HUES6 (cell line): ENCODE results near the gene SLC25A19.

Source experiments
- H3K27ac ChIP-seq: 2 replicates; pipeline ENCODE4 v1.7.0; 2013; ENCODE audit warnings: low read depth, mild to moderate bottlenecking, low read length, inconsistent platforms
- H3K27me3 ChIP-seq: 2 replicates; pipeline ENCODE4 v1.6.1; 2013; ENCODE audit warnings: low read length; ENCODE audit not compliant: control insufficient read depth, insufficient read depth
- H3K36me3 ChIP-seq: 2 replicates; pipeline ENCODE4 v1.6.1; 2013; ENCODE audit warnings: low read length; ENCODE audit not compliant: control insufficient read depth, insufficient read depth
- H3K4me1 ChIP-seq: 2 replicates; pipeline ENCODE4 v1.6.1; 2013; ENCODE audit warnings: low read length; ENCODE audit not compliant: control insufficient read depth, insufficient read depth
- H3K4me3 ChIP-seq: 2 replicates; pipeline ENCODE4 v1.5.1; 2013; ENCODE audit warnings: low read depth, low read length
- H3K9ac ChIP-seq: one replicate; pipeline ENCODE4 v1.6.1; 2013; ENCODE audit warnings: mild to moderate bottlenecking, low read length
- H3K9me3 ChIP-seq: 2 replicates; pipeline ENCODE4 v1.6.1; 2013; ENCODE audit warnings: low read depth, low read length; ENCODE audit not compliant: control insufficient read depth, insufficient read depth

The SLC25A19 gene

GRCh38 chr17:75250009-75250471 is 39.2 kb downstream of the SLC25A19 start:
- Histone ChIP-seq H3K9ac (peak overlapping the region; percentile 17), H3K4me3 (no peak overlapping the region), H3K36me3 (peaks cover 17% of the 10 kb centered on the region), H3K27me3 (no peaks in the 10 kb centered on the region), H3K27ac (no peak overlapping the region), H3K4me1 (peaks cover 21% of the 10 kb centered on the region; the same call in 1 of the 2 replicates), H3K9me3 (no peaks in the 10 kb centered on the region)

GRCh38 chr17:75249564-75249963 is 39.7 kb downstream of the SLC25A19 start:
- Histone ChIP-seq H3K9ac (peak overlapping the region; percentile 17), H3K27ac (no peak overlapping the region)

GRCh38 chr17:75246404-75246803 is 42.8 kb downstream of the SLC25A19 start:
- peaks cover 53% of the 10 kb centered on the region for H3K36me3 ChIP-seq

More at GRCh38 chr17:75249564-75249963, 39.7 kb downstream of the SLC25A19 start:
- H3K27me3 ChIP-seq: no peaks in the 10 kb centered on the region
- peaks cover 22% of the 10 kb centered on the region for H3K36me3 ChIP-seq
- H3K4me1 ChIP-seq: peaks cover 21% of the 10 kb centered on the region; the same call in 1 of the 2 replicates
- no peak overlapping the region for H3K4me3 ChIP-seq
- H3K9me3 ChIP-seq: no peaks in the 10 kb centered on the region

GRCh38 chr17:75245011-75245410 is 44.2 kb downstream of the SLC25A19 start:
- Histone ChIP-seq H3K4me1 (peaks cover 11% of the 10 kb centered on the region; the same call in 1 of the 2 replicates), H3K9me3 (no peaks in the 10 kb centered on the region), H3K4me3 (no peak overlapping the region), H3K36me3 (peaks cover 63% of the 10 kb centered on the region), H3K27me3 (no peaks in the 10 kb centered on the region), H3K27ac (no peak overlapping the region), H3K9ac (no peak overlapping the region)

More at GRCh38 chr17:75246404-75246803, 42.8 kb downstream of the SLC25A19 start:
- no peak overlapping the region for H3K9ac ChIP-seq
- H3K4me3 ChIP-seq: no peak overlapping the region
- H3K4me1 ChIP-seq: peaks cover 13% of the 10 kb centered on the region; the same call in 1 of the 2 replicates
- no peaks in the 10 kb centered on the region for H3K9me3 ChIP-seq
- H3K27me3 ChIP-seq: no peaks in the 10 kb centered on the region
- H3K27ac ChIP-seq: no peak overlapping the region

- H3K4me3 ChIP-seq: no peak overlapping the region
- peaks cover 4% of the 10 kb centered on the region; the same call in 1 of the 2 replicates for H3K4me1 ChIP-seq
- no peaks in the 10 kb centered on the region for H3K9me3 ChIP-seq
- no peaks in the 10 kb centered on the region for H3K27me3 ChIP-seq
- H3K27ac ChIP-seq: no peak overlapping the region
- H3K9ac ChIP-seq: no peak overlapping the region
- peaks cover 70% of the 10 kb centered on the region for H3K36me3 ChIP-seq
These were observed 44.9 kb downstream of the SLC25A19 start for GRCh38 chr17:75244133-75244866.

- Histone ChIP-seq H3K9me3 (no peaks in the 10 kb centered on the region), H3K9ac (no peak overlapping the region), H3K4me1 (peaks cover 3% of the 10 kb centered on the region; the same call in 1 of the 2 replicates), H3K36me3 (peaks cover 87% of the 10 kb centered on the region), H3K4me3 (no peak overlapping the region), H3K27me3 (no peaks in the 10 kb centered on the region), H3K27ac (no peak overlapping the region)
These were observed 46.7 kb downstream of the SLC25A19 start for GRCh38 chr17:75242461-75243042.

GRCh38 chr17:75241996-75242460 is 47.2 kb downstream of the SLC25A19 start:
- Histone ChIP-seq H3K9ac (no peak overlapping the region), H3K4me1 (peaks cover 3% of the 10 kb centered on the region; the same call in 1 of the 2 replicates), H3K4me3 (no peak overlapping the region), H3K9me3 (no peaks in the 10 kb centered on the region), H3K27ac (no peak overlapping the region), H3K36me3 (peaks cover 92% of the 10 kb centered on the region), H3K27me3 (no peaks in the 10 kb centered on the region)

GRCh38 chr17:75241502-75241901 is 47.7 kb downstream of the SLC25A19 start:
- no peak overlapping the region for H3K27ac ChIP-seq
- H3K9ac ChIP-seq: no peak overlapping the region
- H3K4me1 ChIP-seq: peaks cover 3% of the 10 kb centered on the region; the same call in 1 of the 2 replicates
- peaks cover 95% of the 10 kb centered on the region for H3K36me3 ChIP-seq
- H3K27me3 ChIP-seq: no peaks in the 10 kb centered on the region
- H3K9me3 ChIP-seq: no peaks in the 10 kb centered on the region
- H3K4me3 ChIP-seq: no peak overlapping the region

- Histone ChIP-seq H3K9ac (no peak overlapping the region), H3K4me3 (no peak overlapping the region), H3K27ac (no peak overlapping the region), H3K4me1 (peaks cover 3% of the 10 kb centered on the region; the same call in 1 of the 2 replicates), H3K36me3 (peaks cover 95% of the 10 kb centered on the region), H3K27me3 (no peaks in the 10 kb centered on the region), H3K9me3 (no peaks in the 10 kb centered on the region)
These were observed 48.1 kb downstream of the SLC25A19 start for GRCh38 chr17:75241143-75241430.

GRCh38 chr17:75240394-75241142 is 48.7 kb downstream of the SLC25A19 start:
- H3K4me1 ChIP-seq: peaks cover 3% of the 10 kb centered on the region; the same call in 1 of the 2 replicates
- H3K36me3 ChIP-seq: peaks cover 95% of the 10 kb centered on the region
- no peaks in the 10 kb centered on the region for H3K9me3 ChIP-seq
- no peak overlapping the region for H3K9ac ChIP-seq
- no peaks in the 10 kb centered on the region for H3K27me3 ChIP-seq
- H3K27ac ChIP-seq: no peak overlapping the region
- no peak overlapping the region for H3K4me3 ChIP-seq
